Right hindlimb (tissue), 1 donor: Measurements from ENCODE around the gene KRT5.
A peak's percentile ranks its signal among the peaks of the same experiment; 100 is the strongest.

Experiments used
- DNase-seq: peaks from one replicate; pipeline ENCODE4 v3.0.0-alpha.2; 2018

The KRT5 gene

GRCh38 chr12:52519826-52520662 is at the start of gene KRT5:
Gene KRT5 (minus strand): TSS chr12:52520394. CDS start chr12:52520296, 98 bp downstream.
- no peak for DNase-seq

- no peak for DNase-seq
Measured at GRCh38 chr12:52568111-52568510, 47.9 kb upstream of the KRT5 start.

- DNase-seq = no peak
Measured at GRCh38 chr12:52566847-52567291, 46.7 kb upstream of the KRT5 start.

- no peak for DNase-seq
Measured at GRCh38 chr12:52564582-52564981, 44.4 kb upstream of the KRT5 start.

- no peak for DNase-seq
Measured at GRCh38 chr12:52561880-52562449, 41.8 kb upstream of the KRT5 start.

GRCh38 chr12:52559979-52560378 is 39.8 kb upstream of the KRT5 start:
- DNase-seq = no peak

- peak; percentile 47 for DNase-seq
Measured at GRCh38 chr12:52558781-52559445, 38.7 kb upstream of the KRT5 start.

GRCh38 chr12:52557476-52557875 is 37.3 kb upstream of the KRT5 start:
- no peak for DNase-seq

GRCh38 chr12:52555577-52555976 is 35.4 kb upstream of the KRT5 start:
- no peak for DNase-seq

- DNase-seq = no peak
Measured at GRCh38 chr12:52552681-52553195, 32.5 kb upstream of the KRT5 start, which contains the start of gene KRT71. Gene KRT71 (minus strand): TSS chr12:52553145. CDS start chr12:52553077, 68 bp downstream.

GRCh38 chr12:52552055-52552454 is 31.9 kb upstream of the KRT5 start:
- DNase-seq = no peak

- no peak for DNase-seq
Measured at GRCh38 chr12:52551216-52551865, 31.1 kb upstream of the KRT5 start.

- DNase-seq = no peak
Measured at GRCh38 chr12:52546126-52546525, 25.9 kb upstream of the KRT5 start.

- DNase-seq = peak; percentile 41
Measured at GRCh38 chr12:52543985-52544883, 24.0 kb upstream of the KRT5 start.

GRCh38 chr12:52542785-52543318 is 22.7 kb upstream of the KRT5 start:
- DNase-seq = no peak

GRCh38 chr12:52542157-52542556 is 22.0 kb upstream of the KRT5 start:
- DNase-seq = no peak

- no peak for DNase-seq
Measured at GRCh38 chr12:52541709-52542108, 21.5 kb upstream of the KRT5 start.

GRCh38 chr12:52540531-52540930 is 20.3 kb upstream of the KRT5 start:
- DNase-seq = no peak

GRCh38 chr12:52539821-52540173 is 19.6 kb upstream of the KRT5 start:
- no peak for DNase-seq

GRCh38 chr12:52539083-52539820 is 19.1 kb upstream of the KRT5 start:
- peak; percentile 45 for DNase-seq

GRCh38 chr12:52537101-52537500 is 16.9 kb upstream of the KRT5 start:
- DNase-seq = no peak
